Panc1 (cell line): ENCODE data around the gene BACH2.

Experiments
- POLR2AphosphoS5 ChIP-seq: IDR thresholded peaks from 2 replicates; pipeline ENCODE4 v1.6.1; 2012; ENCODE audit warnings: mild to moderate bottlenecking, low read depth, low read length, moderate library complexity
- TF ChIP-seq, protein P1 (sequence below): fragments of 450-650 bp; IDR thresholded peaks from 2 replicates; pipeline ENCODE4 v1.5.1; 2017; ENCODE audit warnings: mild to moderate bottlenecking
- TF ChIP-seq, protein P2 (sequence below), 2 experiments: IDR thresholded peaks; 2 replicates each; pipeline ENCODE4 v1.6.1; 2011 to 2012; ENCODE audit warnings: low read depth in 2 of 2, control low read depth in 1 of 2, low read length in 1 of 2, mild to moderate bottlenecking in 1 of 2, moderate library complexity in 1 of 2; ENCODE audit not compliant: insufficient read depth in 1 of 2

DNA sequence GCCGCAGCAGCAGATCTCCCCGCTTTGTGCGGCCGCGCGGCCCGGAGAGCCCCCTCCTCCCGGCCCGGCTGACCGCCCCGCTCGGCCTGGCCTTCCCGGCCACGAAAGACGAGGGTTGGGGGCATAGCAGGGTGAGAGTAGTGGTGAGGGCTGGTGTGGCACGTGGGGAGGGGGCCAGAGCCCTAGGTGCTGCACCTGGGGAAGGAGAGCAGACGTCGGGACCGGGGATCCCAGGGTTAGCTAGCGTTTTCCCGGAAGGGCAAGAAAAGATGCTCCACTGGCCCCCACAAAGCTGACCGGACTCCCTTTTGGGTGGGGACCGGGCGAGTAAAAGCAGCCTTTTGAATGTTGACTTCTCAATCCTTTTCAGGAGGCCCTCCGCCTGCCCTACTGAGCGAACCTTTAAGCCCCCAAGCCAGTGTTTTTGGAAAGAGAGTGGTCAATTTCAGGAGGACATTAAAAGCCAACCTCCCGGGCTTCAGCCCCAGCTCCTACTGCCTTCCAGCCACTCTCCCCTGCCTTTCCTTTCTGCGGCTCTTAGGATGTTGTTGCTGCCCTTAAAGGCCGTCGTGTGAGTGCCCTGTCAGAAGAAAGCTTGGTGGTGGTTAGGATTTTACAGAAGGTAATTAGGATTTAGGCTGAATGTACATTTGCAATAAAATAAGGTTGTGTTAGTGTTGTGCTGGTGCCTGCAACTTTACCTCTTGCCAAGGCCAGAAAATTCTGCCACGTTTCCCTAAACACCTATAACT, 648 bp upstream of the BACH2 start:
- TF ChIP-seq, protein P1, sequence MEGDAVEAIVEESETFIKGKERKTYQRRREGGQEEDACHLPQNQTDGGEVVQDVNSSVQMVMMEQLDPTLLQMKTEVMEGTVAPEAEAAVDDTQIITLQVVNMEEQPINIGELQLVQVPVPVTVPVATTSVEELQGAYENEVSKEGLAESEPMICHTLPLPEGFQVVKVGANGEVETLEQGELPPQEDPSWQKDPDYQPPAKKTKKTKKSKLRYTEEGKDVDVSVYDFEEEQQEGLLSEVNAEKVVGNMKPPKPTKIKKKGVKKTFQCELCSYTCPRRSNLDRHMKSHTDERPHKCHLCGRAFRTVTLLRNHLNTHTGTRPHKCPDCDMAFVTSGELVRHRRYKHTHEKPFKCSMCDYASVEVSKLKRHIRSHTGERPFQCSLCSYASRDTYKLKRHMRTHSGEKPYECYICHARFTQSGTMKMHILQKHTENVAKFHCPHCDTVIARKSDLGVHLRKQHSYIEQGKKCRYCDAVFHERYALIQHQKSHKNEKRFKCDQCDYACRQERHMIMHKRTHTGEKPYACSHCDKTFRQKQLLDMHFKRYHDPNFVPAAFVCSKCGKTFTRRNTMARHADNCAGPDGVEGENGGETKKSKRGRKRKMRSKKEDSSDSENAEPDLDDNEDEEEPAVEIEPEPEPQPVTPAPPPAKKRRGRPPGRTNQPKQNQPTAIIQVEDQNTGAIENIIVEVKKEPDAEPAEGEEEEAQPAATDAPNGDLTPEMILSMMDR = no peak
- TF ChIP-seq POLR2AphosphoS5 = no peak
- TF ChIP-seq, protein P2, sequence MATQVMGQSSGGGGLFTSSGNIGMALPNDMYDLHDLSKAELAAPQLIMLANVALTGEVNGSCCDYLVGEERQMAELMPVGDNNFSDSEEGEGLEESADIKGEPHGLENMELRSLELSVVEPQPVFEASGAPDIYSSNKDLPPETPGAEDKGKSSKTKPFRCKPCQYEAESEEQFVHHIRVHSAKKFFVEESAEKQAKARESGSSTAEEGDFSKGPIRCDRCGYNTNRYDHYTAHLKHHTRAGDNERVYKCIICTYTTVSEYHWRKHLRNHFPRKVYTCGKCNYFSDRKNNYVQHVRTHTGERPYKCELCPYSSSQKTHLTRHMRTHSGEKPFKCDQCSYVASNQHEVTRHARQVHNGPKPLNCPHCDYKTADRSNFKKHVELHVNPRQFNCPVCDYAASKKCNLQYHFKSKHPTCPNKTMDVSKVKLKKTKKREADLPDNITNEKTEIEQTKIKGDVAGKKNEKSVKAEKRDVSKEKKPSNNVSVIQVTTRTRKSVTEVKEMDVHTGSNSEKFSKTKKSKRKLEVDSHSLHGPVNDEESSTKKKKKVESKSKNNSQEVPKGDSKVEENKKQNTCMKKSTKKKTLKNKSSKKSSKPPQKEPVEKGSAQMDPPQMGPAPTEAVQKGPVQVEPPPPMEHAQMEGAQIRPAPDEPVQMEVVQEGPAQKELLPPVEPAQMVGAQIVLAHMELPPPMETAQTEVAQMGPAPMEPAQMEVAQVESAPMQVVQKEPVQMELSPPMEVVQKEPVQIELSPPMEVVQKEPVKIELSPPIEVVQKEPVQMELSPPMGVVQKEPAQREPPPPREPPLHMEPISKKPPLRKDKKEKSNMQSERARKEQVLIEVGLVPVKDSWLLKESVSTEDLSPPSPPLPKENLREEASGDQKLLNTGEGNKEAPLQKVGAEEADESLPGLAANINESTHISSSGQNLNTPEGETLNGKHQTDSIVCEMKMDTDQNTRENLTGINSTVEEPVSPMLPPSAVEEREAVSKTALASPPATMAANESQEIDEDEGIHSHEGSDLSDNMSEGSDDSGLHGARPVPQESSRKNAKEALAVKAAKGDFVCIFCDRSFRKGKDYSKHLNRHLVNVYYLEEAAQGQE (IDR thresholded peaks at IDR 0.05; ENCODE audit: insufficient read depth in 1 of 2, low read depth in 2 of 2, low read length in 1 of 2) = no peak
